ENCODE results near the gene PTPN14. TPM values are rescaled to one million over a fixed set of nuclear protein-coding genes. Genes with fewer than 3 reads are reported as not detected.

PTPN14 gene
- total and polyA plus RNA-seq, 8 donors = 14.9 to 38.0 (median 17.9) TPM

- Histone ChIP-seq H3K4me1 (no peaks in the 10 kb centered on the region), H3K4me3 (no peak overlapping the region), H3K36me3 (no peaks in the 10 kb centered on the region), H3K27me3 (no peaks in the 10 kb centered on the region), H3K27ac (peak overlapping the region in 1 of 2 donors; percentile 11), H3K9me3 (no peaks in the 10 kb centered on the region)
- no peak for DNase-seq
- intact Hi-C loops (cut with DNase I) = no loop called here
- ATAC-seq = no peak
- no peak for TF ChIP-seq CTCF (IDR thresholded peaks at IDR 0.05)
These were observed 147.2 kb downstream of the PTPN14 start for GRCh38 chr1:214404154-214404553.

- Histone ChIP-seq H3K27ac (peak overlapping the region in 1 of 2 donors; percentile 13), H3K9me3 (no peaks in the 10 kb centered on the region), H3K4me1 (no peaks in the 10 kb centered on the region), H3K4me3 (no peak overlapping the region), H3K36me3 (no peaks in the 10 kb centered on the region), H3K27me3 (no peaks in the 10 kb centered on the region)
- intact Hi-C loops (cut with DNase I) = no loop called here
- no peak for TF ChIP-seq CTCF (IDR thresholded peaks at IDR 0.05)
- no peak for ATAC-seq
- DNase-seq = no peak
These were observed 148.0 kb downstream of the PTPN14 start for GRCh38 chr1:214403431-214403830.

- Histone ChIP-seq H3K27me3 (no peaks in the 10 kb centered on the region), H3K4me3 (no peak overlapping the region), H3K4me1 (no peaks in the 10 kb centered on the region), H3K9me3 (no peaks in the 10 kb centered on the region), H3K27ac (no peak overlapping the region), H3K36me3 (no peaks in the 10 kb centered on the region)
- no peak for DNase-seq
- no peak for ATAC-seq
- intact Hi-C loops (cut with DNase I) = no loop called here
- TF ChIP-seq CTCF (IDR thresholded peaks at IDR 0.05) = no peak
These were observed 148.8 kb downstream of the PTPN14 start for GRCh38 chr1:214402613-214403083.

GRCh38 chr1:214401666-214402065 is 149.7 kb downstream of the PTPN14 start:
- Histone ChIP-seq H3K9me3 (no peaks in the 10 kb centered on the region), H3K36me3 (no peaks in the 10 kb centered on the region), H3K4me3 (no peak overlapping the region), H3K27ac (no peak overlapping the region), H3K4me1 (no peaks in the 10 kb centered on the region), H3K27me3 (no peaks in the 10 kb centered on the region)
- DNase-seq (no peak), ATAC-seq (no peak)
- TF ChIP-seq CTCF (IDR thresholded peaks at IDR 0.05) = no peak
- intact Hi-C loops (cut with DNase I) = no loop called here

GRCh38 chr1:214400131-214400530 is 151.3 kb downstream of the PTPN14 start:
- intact Hi-C loops (cut with DNase I) = no loop called here
- no peak for TF ChIP-seq CTCF (IDR thresholded peaks at IDR 0.05)
- ATAC-seq = no peak

More at GRCh38 chr1:214400131-214400530, 151.3 kb downstream of the PTPN14 start:
- Histone ChIP-seq H3K9me3 (no peaks in the 10 kb centered on the region), H3K36me3 (no peaks in the 10 kb centered on the region), H3K4me1 (no peaks in the 10 kb centered on the region), H3K4me3 (no peak overlapping the region), H3K27me3 (no peaks in the 10 kb centered on the region), H3K27ac (no peak overlapping the region)
- no peak for DNase-seq
